H9 (cell line): ENCODE data around the gene ASTN2. TPM values are rescaled to one million over a fixed set of nuclear protein-coding genes. Genes with fewer than 3 reads are reported as not detected.

Source experiments
- DNase-seq: peaks from one replicate; pipeline ENCODE4 v3.0.0-alpha.2; 2017
- H2AFZ ChIP-seq: one replicate; pipeline ENCODE4 v1.6.1; 2013; ENCODE audit warnings: mild to moderate bottlenecking, low read length, control low read depth, moderate library complexity
- H2AK5ac ChIP-seq: 2 replicates; pipeline ENCODE4 v1.6.1; 2013; ENCODE audit warnings: low read length, control low read depth, mixed read lengths; ENCODE audit not compliant: insufficient read length
- H2BK120ac ChIP-seq: one replicate; pipeline ENCODE4 v1.6.1; 2013; ENCODE audit warnings: low read depth, mild to moderate bottlenecking, low read length, control low read depth, inconsistent platforms; ENCODE audit not compliant: poor library complexity, severe bottlenecking
- H2BK12ac ChIP-seq: 2 replicates; pipeline ENCODE4 v1.6.1; 2013; ENCODE audit warnings: low read length, control low read depth, mixed read lengths, low read depth; ENCODE audit not compliant: insufficient read length
- H2BK15ac ChIP-seq: 2 replicates; pipeline ENCODE4 v1.6.1; 2013; ENCODE audit warnings: low read depth, low read length, control low read depth
- H2BK20ac ChIP-seq: one replicate; pipeline ENCODE4 v1.6.1; 2013; ENCODE audit warnings: low read depth, mild to moderate bottlenecking, low read length, control low read depth, inconsistent platforms; ENCODE audit not compliant: poor library complexity, severe bottlenecking
- H2BK5ac ChIP-seq: 2 replicates; pipeline ENCODE4 v1.6.1; 2013; ENCODE audit warnings: low read length, control low read depth, mixed read lengths; ENCODE audit not compliant: insufficient read length
- H3K14ac ChIP-seq: 2 replicates; pipeline ENCODE4 v1.6.1; 2013; ENCODE audit warnings: low read length, control low read depth; ENCODE audit not compliant: insufficient read depth
- H3K18ac ChIP-seq: 2 replicates; pipeline ENCODE4 v1.6.1; 2013; ENCODE audit warnings: low read depth, mild to moderate bottlenecking, mixed read lengths, low read length, control low read depth; ENCODE audit not compliant: insufficient read length
- H3K23ac ChIP-seq: 2 replicates; pipeline ENCODE4 v1.6.1; 2013; ENCODE audit warnings: low read length, control low read depth, mixed read lengths, low read depth; ENCODE audit not compliant: insufficient read length
- H3K23me2 ChIP-seq: 2 replicates; pipeline ENCODE4 v1.6.1; 2013; ENCODE audit warnings: low read depth, mild to moderate bottlenecking, mixed read lengths, low read length, control low read depth; ENCODE audit not compliant: insufficient read length, poor library complexity, severe bottlenecking
- H3K27ac ChIP-seq: 2 replicates; pipeline ENCODE4 v1.5.1; 2013; ENCODE audit warnings: low read length, control low read depth, mixed read lengths, low read depth; ENCODE audit not compliant: insufficient read length
- H3K27me3 ChIP-seq: 2 replicates; pipeline ENCODE4 v1.6.1; 2013; ENCODE audit warnings: low read length, control low read depth, inconsistent platforms; ENCODE audit not compliant: insufficient read depth
- H3K4ac ChIP-seq: 2 replicates; pipeline ENCODE4 v1.6.1; 2013; ENCODE audit warnings: low read depth, mild to moderate bottlenecking, control low read depth, inconsistent platforms, low read length, moderate library complexity
- H3K4me1 ChIP-seq: 2 replicates; pipeline ENCODE4 v1.6.1; 2013; ENCODE audit warnings: low read length, control low read depth, inconsistent platforms; ENCODE audit not compliant: insufficient read depth
- H3K4me2 ChIP-seq: 2 replicates; pipeline ENCODE4 v1.6.1; 2013; ENCODE audit warnings: low read length, control low read depth, mixed read lengths; ENCODE audit not compliant: insufficient read length, insufficient read depth
- H3K56ac ChIP-seq: 2 replicates; pipeline ENCODE4 v1.6.1; 2013; ENCODE audit warnings: low read depth, mild to moderate bottlenecking, mixed read lengths, low read length, control low read depth; ENCODE audit not compliant: insufficient read length
- H3K79me1 ChIP-seq: 2 replicates; pipeline ENCODE4 v1.6.1; 2013; ENCODE audit warnings: low read depth, mild to moderate bottlenecking, moderate library complexity, low read length, control low read depth, inconsistent platforms; ENCODE audit not compliant: insufficient read depth, poor library complexity, severe bottlenecking
- H3K79me2 ChIP-seq: 2 replicates; pipeline ENCODE4 v1.6.1; 2013; ENCODE audit warnings: low read length, control low read depth, inconsistent platforms; ENCODE audit not compliant: insufficient read depth
- H3K9ac ChIP-seq: 2 replicates; pipeline ENCODE4 v1.6.1; 2013; ENCODE audit warnings: low read length, control low read depth, mixed read lengths; ENCODE audit not compliant: insufficient read length; ENCODE audit errors: extremely low read depth
- H3K9me3 ChIP-seq: one replicate; pipeline ENCODE4 v1.6.1; 2013; ENCODE audit warnings: low read depth, low read length, inconsistent platforms; ENCODE audit not compliant: control insufficient read depth
- H3T11ph ChIP-seq: one replicate; pipeline ENCODE4 v1.6.1; 2013; ENCODE audit warnings: mild to moderate bottlenecking, low read length, control low read depth, inconsistent platforms
- H4K20me1 ChIP-seq: one replicate; pipeline ENCODE4 v1.6.1; 2013; ENCODE audit not compliant: control insufficient read depth, insufficient read length, insufficient read depth
- H4K5ac ChIP-seq: 2 replicates; pipeline ENCODE4 v1.6.1; 2013; ENCODE audit warnings: low read depth, mild to moderate bottlenecking, mixed read lengths, low read length, control low read depth; ENCODE audit not compliant: insufficient read length
- H4K8ac ChIP-seq: replicated peaks from 2 replicates; pipeline ENCODE4 v1.6.1; 2013; ENCODE audit warnings: low read length, control low read depth, mixed read lengths, low read depth; ENCODE audit not compliant: insufficient read length
- H4K91ac ChIP-seq: 2 replicates; pipeline ENCODE4 v1.6.1; 2013; ENCODE audit warnings: low read depth, mild to moderate bottlenecking, moderate library complexity, mixed read lengths, low read length, control low read depth; ENCODE audit not compliant: insufficient read length
- H3K27ac Mint-ChIP-seq, 3 experiments: 2 replicates in 2 of 3; 3 replicates in 1 of 3; pipeline ENCODE4 v1.8.0; 2020 to 2021; ENCODE audit warnings: mixed read lengths in 3 of 3, mild to moderate bottlenecking in 1 of 3, moderate library complexity in 1 of 3
- H3K27me3 Mint-ChIP-seq: 2 replicates; pipeline ENCODE4 v1.8.0; 2021; ENCODE audit warnings: low read depth, mild to moderate bottlenecking, moderate library complexity, mixed read lengths
- H3K36me3 Mint-ChIP-seq, 3 experiments: 2 replicates in 2 of 3; 3 replicates in 1 of 3; pipeline ENCODE4 v1.8.0; 2020 to 2021; ENCODE audit warnings: low read depth in 3 of 3, mixed read lengths in 3 of 3; ENCODE audit not compliant: insufficient read depth in 1 of 3
- H3K4me1 Mint-ChIP-seq, 2 experiments: 2 replicates each; pipeline ENCODE4 v1.8.0; 2020; ENCODE audit warnings: mixed read lengths in 2 of 2
- H3K4me3 Mint-ChIP-seq, 2 experiments: 2 replicates in 1 of 2; 3 replicates in 1 of 2; pipeline ENCODE4 v1.8.0; 2020 to 2021; ENCODE audit warnings: mild to moderate bottlenecking in 2 of 2, mixed read lengths in 2 of 2, moderate library complexity in 1 of 2
- H3K9me3 Mint-ChIP-seq, 2 experiments: 2 replicates in 1 of 2; 3 replicates in 1 of 2; pipeline ENCODE4 v1.8.0; 2020; ENCODE audit warnings: mild to moderate bottlenecking in 2 of 2, mixed read lengths in 2 of 2, moderate library complexity in 1 of 2
- WGBS: extraction: QIAGEN DNeasy Blood & Tissue Kit; methylation state at CpG from one replicate; pipeline ENCODE4 v1.1.7; 2013; ENCODE audit warnings: missing lambda C conversion rate, low lambda C conversion rate, mixed read lengths; ENCODE audit not compliant: insufficient read length; ENCODE audit errors: extremely low coverage; 5-methylcytosine and 5-hydroxymethylcytosine counted together
- total RNA-seq: library from RNA; stranded (reverse); gene quantifications from 2 replicates; pipeline ENCODE4 v1.2.1, GENCODE V29; 2021
- TF ChIP-seq, protein P1 (sequence below): fragments of 200-600 bp; sonication (generic); conservative IDR thresholded peaks from 3 replicates; pipeline ENCODE4 v1.8.0; 2021; ENCODE audit warnings: antibody characterized with exemption, mild to moderate bottlenecking

ASTN2 gene
- total RNA-seq, 1 experiment from 2014 or later, result 9.7 TPM

DNA sequence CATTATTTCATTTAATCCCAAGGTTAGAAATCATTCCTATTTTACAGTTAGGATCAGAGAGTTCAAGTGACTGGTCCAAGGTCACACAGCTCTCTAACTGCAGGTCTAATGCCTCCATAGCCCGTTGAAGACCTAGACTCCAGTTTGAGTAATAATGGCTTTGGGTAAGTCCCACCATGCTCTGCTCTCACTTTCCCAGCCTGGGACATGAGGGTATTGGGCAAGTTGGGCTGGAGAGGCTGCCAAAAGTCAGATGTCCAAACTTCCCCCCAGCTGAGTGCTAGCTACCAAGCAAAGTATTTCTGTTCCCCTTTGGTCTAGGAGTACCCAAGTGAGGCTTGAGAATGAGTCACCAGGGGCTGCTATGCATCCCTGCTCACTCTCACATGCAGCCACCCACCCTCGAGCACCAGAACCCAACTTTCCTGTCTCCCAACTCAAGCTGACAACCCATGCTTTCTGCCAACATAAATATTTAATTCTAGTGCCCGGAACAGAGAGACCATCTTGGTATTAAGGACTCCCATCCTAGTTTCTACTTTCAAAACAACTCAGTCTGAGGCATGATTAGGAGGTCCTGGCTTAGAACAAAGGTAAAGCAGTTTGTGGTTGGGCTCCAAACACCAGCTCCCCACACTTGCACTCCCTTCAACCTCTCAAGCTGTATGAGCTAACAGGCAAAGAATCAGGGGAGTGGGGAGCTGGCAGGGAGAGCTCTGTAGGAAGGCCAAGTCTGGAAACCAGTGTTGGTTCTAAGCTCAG is 964.3 kb downstream of the ASTN2 start:
- no peak for DNase-seq
- Histone ChIP-seq H3K27ac (no peak overlapping the region), H3K4me1 (no peaks in the 10 kb centered on the region; the same call in 1 of the 2 replicates), H2BK12ac (no peak overlapping the region), H3K23me2 (no peaks in the 10 kb centered on the region), H3K27me3 (no peaks in the 10 kb centered on the region), H2BK15ac (0 out of 2 replicates have a peak overlapping the region, but pooled peaks have one; percentile 37), H4K20me1 (no peaks in the 10 kb centered on the region), H3K79me1 (no peaks in the 10 kb centered on the region), H2BK5ac (no peak overlapping the region), H2AFZ (no peak overlapping the region), H4K91ac (no peak overlapping the region), H3K18ac (no peak overlapping the region), H4K8ac (no peak overlapping the region), H3K79me2 (no peaks in the 10 kb centered on the region), H3K9ac (no peak overlapping the region), H3K56ac (no peak overlapping the region), H2BK120ac (no peak overlapping the region), H2AK5ac (no peak overlapping the region), H3K14ac (no peak overlapping the region), H2BK20ac (no peak overlapping the region), H3T11ph (no peak overlapping the region), H4K5ac (no peak overlapping the region), H3K9me3 (no peaks in the 10 kb centered on the region), H3K4me2 (no peak overlapping the region), H3K23ac (no peak overlapping the region), H3K4ac (no peak overlapping the region)
- peaks cover 10 to 12% of the 10 kb centered on the region in 2 experiments for H3K4me1 Mint-ChIP-seq
- no peak overlapping the region; a peak in 2 of 7 replicates for H3K27ac Mint-ChIP-seq
- no CpG with 5 or more reads among the region's 3 CpGs for WGBS
- no peak overlapping the region for H3K4me3 Mint-ChIP-seq
- TF ChIP-seq, protein P1, sequence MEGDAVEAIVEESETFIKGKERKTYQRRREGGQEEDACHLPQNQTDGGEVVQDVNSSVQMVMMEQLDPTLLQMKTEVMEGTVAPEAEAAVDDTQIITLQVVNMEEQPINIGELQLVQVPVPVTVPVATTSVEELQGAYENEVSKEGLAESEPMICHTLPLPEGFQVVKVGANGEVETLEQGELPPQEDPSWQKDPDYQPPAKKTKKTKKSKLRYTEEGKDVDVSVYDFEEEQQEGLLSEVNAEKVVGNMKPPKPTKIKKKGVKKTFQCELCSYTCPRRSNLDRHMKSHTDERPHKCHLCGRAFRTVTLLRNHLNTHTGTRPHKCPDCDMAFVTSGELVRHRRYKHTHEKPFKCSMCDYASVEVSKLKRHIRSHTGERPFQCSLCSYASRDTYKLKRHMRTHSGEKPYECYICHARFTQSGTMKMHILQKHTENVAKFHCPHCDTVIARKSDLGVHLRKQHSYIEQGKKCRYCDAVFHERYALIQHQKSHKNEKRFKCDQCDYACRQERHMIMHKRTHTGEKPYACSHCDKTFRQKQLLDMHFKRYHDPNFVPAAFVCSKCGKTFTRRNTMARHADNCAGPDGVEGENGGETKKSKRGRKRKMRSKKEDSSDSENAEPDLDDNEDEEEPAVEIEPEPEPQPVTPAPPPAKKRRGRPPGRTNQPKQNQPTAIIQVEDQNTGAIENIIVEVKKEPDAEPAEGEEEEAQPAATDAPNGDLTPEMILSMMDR, result no peak
- H3K9me3 Mint-ChIP-seq, result peaks cover 0 to 3% of the 10 kb centered on the region in 2 experiments; a peak in 1 of 5 replicates
- no peaks in the 10 kb centered on the region for H3K27me3 Mint-ChIP-seq
- H3K36me3 Mint-ChIP-seq, result peaks cover 0 to 5% (median 0%) of the 10 kb centered on the region in 3 experiments; a peak in 1 of 7 replicates
